Endothelial cell of umbilical vein (primary cell): ENCODE results near the gene DVL3. TPM values are rescaled to one million over a fixed set of nuclear protein-coding genes. Genes with fewer than 3 reads are reported as not detected.
A peak's percentile ranks its signal among the peaks of the same experiment; 100 is the strongest.
"Not testable (repeated sequence)": the region's sequence is repeated elsewhere in the genome, so short reads cannot be mapped to it uniquely, and the experiment has no call there.

ENCODE experiments used
- BruUV-seq: library from RNA; stranded (reverse); fragments of 400-500 nt; replicated peaks from 2 replicates; lab custom pipeline; 2021; lab: Mats Ljungman, UMichigan
- CTCF ChIA-PET: fragments of 300-600, 350-600 bp; sonication (Branson Sonifier 250); formaldehyde crosslinking; loops from one replicate; lab custom pipeline; 2021; ENCODE audit warnings: antibody characterized with exemption, inconsistent platforms; lab: Charles Lee
- POLR2A ChIA-PET: fragments of 300-600, 350-600 bp; sonication (Branson Sonifier 250); formaldehyde crosslinking; loops from one replicate; lab custom pipeline; 2021; ENCODE audit warnings: antibody characterized with exemption, inconsistent platforms; lab: Charles Lee
- DNase-seq: peaks from one replicate; pipeline ENCODE4 v3.0.0-alpha.2; 2011; ENCODE audit warnings: low read depth, low spot score
- FAIRE-seq: peaks from 2 replicates; lab custom pipeline; 2011; peaks lifted over from hg19 to GRCh38; lab: Jason Lieb, UNC
- H2AFZ ChIP-seq: 2 replicates; pipeline ENCODE4 v1.6.0; 2012; ENCODE audit warnings: low read depth, low read length, control low read depth, inconsistent platforms
- H3K27ac ChIP-seq: 2 replicates; pipeline ENCODE4 v1.5.1; 2011; ENCODE audit warnings: low read depth, mild to moderate bottlenecking, control low read depth, low read length, moderate library complexity; ENCODE audit not compliant: insufficient read depth
- H3K27me3 ChIP-seq, 2 experiments: 2 replicates each; pipeline versions ENCODE4 v1.6.0 to v1.6.1; 2011; ENCODE audit warnings: low read length in 2 of 2, mixed read lengths in 1 of 2; ENCODE audit not compliant: control insufficient read depth in 2 of 2, insufficient read depth in 2 of 2
- H3K36me3 ChIP-seq, 2 experiments: 2 replicates in 1 of 2; 3 replicates in 1 of 2; pipeline ENCODE4 v1.5.1; 2011; ENCODE audit warnings: low read length in 2 of 2, mild to moderate bottlenecking in 1 of 2, moderate library complexity in 1 of 2; ENCODE audit not compliant: control insufficient read depth in 2 of 2, insufficient read depth in 2 of 2; ENCODE audit errors: extremely low read depth in 1 of 2
- H3K4me1 ChIP-seq: 3 replicates; pipeline ENCODE4 v1.5.1; 2011; ENCODE audit warnings: mild to moderate bottlenecking, low read length; ENCODE audit not compliant: control insufficient read depth, insufficient read depth; ENCODE audit errors: extremely low read depth
- H3K4me2 ChIP-seq: 2 replicates; pipeline ENCODE4 v1.6.1; 2011; ENCODE audit warnings: low read length, control low read depth, mixed read lengths; ENCODE audit not compliant: insufficient read depth
- H3K4me3 ChIP-seq, 3 experiments: fragments of 200-600 bp in 1 of 3; sonication (generic), shearing (Covaris generic) in 1 of 3; replicated peaks in 1 of 3; 2 replicates each; pipeline ENCODE4 v1.5.1; 2011 to 2016; ENCODE audit warnings: control low read depth in 3 of 3, low read length in 3 of 3, mild to moderate bottlenecking in 2 of 3, inconsistent platforms in 1 of 3, low read depth in 1 of 3, moderate library complexity in 1 of 3; ENCODE audit not compliant: insufficient read depth in 1 of 3
- H3K79me2 ChIP-seq: 2 replicates; pipeline ENCODE4 v1.6.0; 2012; ENCODE audit warnings: low read length, inconsistent platforms; ENCODE audit not compliant: control insufficient read depth, insufficient read depth
- H3K9ac ChIP-seq: replicated peaks from 2 replicates; pipeline ENCODE3; 2011; ENCODE audit warnings: low read length, control low read depth; ENCODE audit not compliant: insufficient read depth; ENCODE audit errors: extremely low read depth
- H3K9me1 ChIP-seq: replicated peaks from 3 replicates; pipeline ENCODE4 v1.6.0; 2011; ENCODE audit warnings: mild to moderate bottlenecking, low read length; ENCODE audit not compliant: control insufficient read depth, insufficient read depth; ENCODE audit errors: extremely low read depth
- H3K9me3 ChIP-seq: replicated peaks from 2 replicates; pipeline ENCODE4 v1.5.1; 2012; ENCODE audit warnings: low read length, inconsistent platforms; ENCODE audit not compliant: control insufficient read depth, insufficient read depth
- H4K20me1 ChIP-seq: replicated peaks from 2 replicates; pipeline ENCODE3; 2011; ENCODE audit warnings: mild to moderate bottlenecking, low read length; ENCODE audit not compliant: control insufficient read depth, insufficient read depth; ENCODE audit errors: extremely low read depth
- EZH2 ChIP-seq: IDR thresholded peaks from 2 replicates; pipeline ENCODE4 v1.6.1; 2012; ENCODE audit warnings: borderline replicate concordance, low read depth, mild to moderate bottlenecking, moderate library complexity, low read length, inconsistent platforms; ENCODE audit not compliant: severe bottlenecking
- FOS ChIP-seq: IDR thresholded peaks from 2 replicates; pipeline ENCODE4 v1.6.1; 2011; ENCODE audit warnings: mild to moderate bottlenecking, low read length, moderate library complexity, borderline replicate concordance; ENCODE audit not compliant: insufficient read depth
- GATA2 ChIP-seq: IDR thresholded peaks from 2 replicates; pipeline ENCODE4 v1.7.0; 2011; ENCODE audit warnings: low read depth, mild to moderate bottlenecking, moderate library complexity, mixed read lengths, low read length; ENCODE audit not compliant: insufficient read length, insufficient read depth
- JUN ChIP-seq: IDR thresholded peaks from 2 replicates; pipeline ENCODE4 v1.6.1; 2011; ENCODE audit warnings: borderline replicate concordance, low read depth; ENCODE audit not compliant: insufficient read length, insufficient read depth
- MYC ChIP-seq: IDR thresholded peaks from one replicate; pipeline ENCODE4 v1.6.1; 2011; ENCODE audit warnings: mild to moderate bottlenecking, low read depth, low read length
- POLR2A ChIP-seq: IDR thresholded peaks from 2 replicates; pipeline ENCODE4 v1.6.1; 2012; ENCODE audit warnings: low read depth, mild to moderate bottlenecking, control low read depth, low read length
- POLR2AphosphoS5 ChIP-seq: IDR thresholded peaks from 2 replicates; pipeline ENCODE4 v1.6.1; 2012; ENCODE audit warnings: low read depth, mild to moderate bottlenecking, control low read depth, low read length, moderate library complexity; ENCODE audit not compliant: insufficient read depth
- dilution Hi-C: fragments of 300-500 bp; cut with MboI; formaldehyde crosslinking; loops from one replicate; pipeline ENCODE4 v1.15.0; 2019; ENCODE audit warnings: low sequenced_read_pairs; ENCODE audit not compliant: extremely low pct_ligation_motif_present
- intact Hi-C: fragments of 100-400 bp; cut with micrococcal nuclease; formaldehyde crosslinking; loops from one replicate; pipeline ENCODE4 v1.10.0; 2022
- polyA plus RNA-seq, 4 experiments: library from polyadenylated mRNA; depleted of rRNA in 3 of 4; stranded (reverse) in 3 of 4; unstranded in 1 of 4; fragments of >200 nt; gene quantifications; 2 replicates each; pipeline versions ENCODE4 v1.2.1 to v1.2.3, GENCODE V29; 2011 to 2012; ENCODE audit warnings: missing spikeins in 1 of 4
- total RNA-seq: library from RNA; stranded (reverse); gene quantifications from 2 replicates; pipeline ENCODE4 v1.2.3, GENCODE V29; 2021
- TF ChIP-seq, protein P1 (sequence below), 2 donors: IDR thresholded peaks; 1 replicate in 1 of 2; 2 replicates in 1 of 2; pipeline ENCODE4 v1.5.1; 2011; ENCODE audit warnings: low read length in 2 of 2, mild to moderate bottlenecking in 2 of 2, moderate library complexity in 2 of 2, control low read depth in 1 of 2, inconsistent platforms in 1 of 2, low read depth in 1 of 2; ENCODE audit not compliant: insufficient read depth in 1 of 2; ENCODE audit errors: extremely low read depth in 1 of 2
- TF ChIP-seq, protein P2 (sequence below): IDR thresholded peaks from 2 replicates; pipeline ENCODE4 v1.6.1; 2011; ENCODE audit not compliant: insufficient read depth, insufficient read length

The DVL3 gene
- total and polyA plus RNA-seq, 2 donors (not counting 3 experiments of a cell fraction or from before 2014, with no cell fraction given): 43.8 to 59.0 TPM

DNA sequence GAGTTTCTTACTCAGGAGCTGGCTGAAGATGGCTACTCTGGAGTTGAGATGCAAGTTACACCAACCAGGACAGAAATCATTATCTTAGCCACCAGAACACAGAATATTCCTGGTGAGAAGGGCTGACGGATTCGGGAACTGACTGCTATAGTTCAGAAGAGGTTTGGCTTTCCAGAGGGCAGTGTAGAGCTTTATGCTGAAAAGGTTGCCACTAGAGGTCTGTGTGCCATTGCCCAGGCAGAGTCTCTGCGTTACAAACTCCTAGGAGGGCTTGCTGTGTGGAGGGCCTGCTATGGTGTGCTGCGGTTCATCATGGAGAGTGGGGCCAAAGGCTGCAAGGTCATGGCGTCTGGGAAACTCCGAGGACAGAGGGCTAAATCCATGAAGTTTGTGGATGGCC, 5.4 kb upstream of the DVL3 start:
- H3K27ac ChIP-seq, DNase-seq, POLR2A ChIA-PET, H3K4me2 ChIP-seq, H3K9me1 ChIP-seq, BruUV-seq, H3K4me3 ChIP-seq, H4K20me1 ChIP-seq, H3K4me1 ChIP-seq, H2AFZ ChIP-seq, FAIRE-seq, intact Hi-C loops, H3K79me2 ChIP-seq, dilution Hi-C loops, H3K9me3 ChIP-seq, H3K9ac ChIP-seq, H3K27me3 ChIP-seq: not testable (repeated sequence)
- CTCF ChIA-PET: interaction anchor here (1.0 to 1.1 kb wide), 2 partner anchors 15 to 254 kb away, joined by 3 to 4 read pairs; partner anchors contain the start of gene EIF2B5
- H3K36me3 ChIP-seq: peaks cover 5 to 11% of the 10 kb centered on the region in 2 experiments
- TF ChIP-seq, protein P1, sequence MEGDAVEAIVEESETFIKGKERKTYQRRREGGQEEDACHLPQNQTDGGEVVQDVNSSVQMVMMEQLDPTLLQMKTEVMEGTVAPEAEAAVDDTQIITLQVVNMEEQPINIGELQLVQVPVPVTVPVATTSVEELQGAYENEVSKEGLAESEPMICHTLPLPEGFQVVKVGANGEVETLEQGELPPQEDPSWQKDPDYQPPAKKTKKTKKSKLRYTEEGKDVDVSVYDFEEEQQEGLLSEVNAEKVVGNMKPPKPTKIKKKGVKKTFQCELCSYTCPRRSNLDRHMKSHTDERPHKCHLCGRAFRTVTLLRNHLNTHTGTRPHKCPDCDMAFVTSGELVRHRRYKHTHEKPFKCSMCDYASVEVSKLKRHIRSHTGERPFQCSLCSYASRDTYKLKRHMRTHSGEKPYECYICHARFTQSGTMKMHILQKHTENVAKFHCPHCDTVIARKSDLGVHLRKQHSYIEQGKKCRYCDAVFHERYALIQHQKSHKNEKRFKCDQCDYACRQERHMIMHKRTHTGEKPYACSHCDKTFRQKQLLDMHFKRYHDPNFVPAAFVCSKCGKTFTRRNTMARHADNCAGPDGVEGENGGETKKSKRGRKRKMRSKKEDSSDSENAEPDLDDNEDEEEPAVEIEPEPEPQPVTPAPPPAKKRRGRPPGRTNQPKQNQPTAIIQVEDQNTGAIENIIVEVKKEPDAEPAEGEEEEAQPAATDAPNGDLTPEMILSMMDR (IDR thresholded peaks at IDR 0.05; ENCODE audit: extremely low read depth in 1 of 2, insufficient read depth in 1 of 2, low read depth in 1 of 2, low read length in 2 of 2): peak in 1 of 2 donors; percentile 37

DNA sequence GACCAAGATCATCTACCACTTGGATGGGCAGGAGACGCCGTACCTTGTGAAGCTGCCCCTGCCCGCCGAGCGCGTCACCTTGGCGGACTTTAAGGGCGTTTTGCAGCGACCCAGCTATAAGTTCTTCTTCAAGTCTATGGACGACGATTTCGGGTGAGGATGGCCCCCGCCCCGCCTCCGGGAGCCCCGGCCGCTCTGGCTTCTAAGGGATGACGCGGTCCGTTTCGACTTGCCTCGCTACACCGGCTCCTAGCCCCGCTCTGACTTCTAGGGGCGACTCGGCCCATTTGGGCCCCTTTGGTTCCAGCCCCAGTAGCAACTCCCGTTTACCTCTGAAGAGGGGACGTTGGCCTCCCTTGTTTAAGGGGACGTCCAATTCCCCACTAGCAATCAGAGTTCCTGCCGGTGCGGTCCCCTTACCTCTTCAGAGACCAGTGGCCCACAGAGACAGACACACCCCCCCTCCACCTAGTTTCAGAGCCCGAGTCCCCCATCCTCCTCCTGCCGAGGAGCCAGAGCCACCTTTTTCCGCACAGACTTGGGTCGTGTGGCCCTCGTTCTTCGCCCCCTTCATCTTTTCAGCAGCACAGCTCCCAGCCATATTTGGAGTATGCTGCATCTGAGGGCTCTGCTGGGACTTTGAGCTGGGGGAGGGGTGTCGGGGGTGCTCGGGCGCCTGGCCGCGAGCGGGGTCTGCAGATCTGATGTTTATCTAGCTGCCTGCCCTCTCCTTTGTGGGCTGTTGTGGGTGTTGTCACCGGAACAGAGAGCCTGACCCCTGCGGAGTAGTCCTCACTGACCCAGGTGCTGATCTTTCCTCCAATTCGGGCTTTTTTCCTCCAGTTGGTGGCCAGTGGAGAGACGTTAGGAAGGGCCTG, 706 bp downstream of the DVL3 start:
- intact Hi-C loops: loop anchor here (1.0 kb wide), 2 partner anchors 21 to 94 kb away; partner anchors contain the start of gene EIF2B5
- CTCF ChIA-PET: interaction anchor here (0.7 to 2.6 kb wide), 8 partner anchors 11 to 252 kb away, joined by 3 to 11 read pairs (median 4); partner anchors contain the start of genes ABCF3, AP2M1 and EIF2B5

More for the DNA sequence above, 706 bp downstream of the DVL3 start:
- H3K27ac ChIP-seq: peak overlapping the region; percentile 25
- H3K9me1 ChIP-seq: no peaks in the 10 kb centered on the region
- FAIRE-seq (peak; percentile 43), DNase-seq (peak; percentile 55)
- peak overlapping the region; percentile 80 for H3K9ac ChIP-seq
- peaks cover 25% of the 10 kb centered on the region for H3K4me1 ChIP-seq
- POLR2A ChIA-PET: interaction anchor here (0.7 to 1.1 kb wide), 2 partner anchors 18 to 19 kb away, joined by 3 to 6 read pairs; partner anchors contain the start of gene AP2M1
- H4K20me1 ChIP-seq: peaks cover 3% of the 10 kb centered on the region
- peak overlapping the region; percentile 83 for H2AFZ ChIP-seq
- no peaks in the 10 kb centered on the region for H3K9me3 ChIP-seq
- peaks cover 48% of the 10 kb centered on the region for H3K79me2 ChIP-seq
- no peaks in the 10 kb centered on the region for H3K27me3 ChIP-seq
- dilution Hi-C loops: no loop called here
- H3K4me2 ChIP-seq: peak overlapping the region; percentile 97
- H3K4me3 ChIP-seq: peak overlapping the region; percentile 78 to 87 (median 83)
- TF ChIP-seq JUN (no peak), POLR2AphosphoS5 (no peak), EZH2 (no peak), POLR2A (no peak), FOS (no peak), GATA2 (no peak), MYC (no peak)
- TF ChIP-seq, protein P2, sequence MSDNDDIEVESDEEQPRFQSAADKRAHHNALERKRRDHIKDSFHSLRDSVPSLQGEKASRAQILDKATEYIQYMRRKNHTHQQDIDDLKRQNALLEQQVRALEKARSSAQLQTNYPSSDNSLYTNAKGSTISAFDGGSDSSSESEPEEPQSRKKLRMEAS: no peak
- TF ChIP-seq, protein P1 (IDR thresholded peaks at IDR 0.05; ENCODE audit: extremely low read depth in 1 of 2, insufficient read depth in 1 of 2, low read depth in 1 of 2, low read length in 2 of 2): no peak
- no peaks in the 10 kb centered on the region for H3K36me3 ChIP-seq
- TSS peak; percentile 30 for BruUV-seq
